Activated CD4-positive, alpha-beta T cell treated with anti-CD3 and anti-CD28 coated beads, Interleukin-2, amount 50 U/mL, for 16 hours (primary cell): Measurements from ENCODE around the gene EMC1.
"Not testable (repeated sequence)": the region's sequence is repeated elsewhere in the genome, so short reads cannot be mapped to it uniquely, and the experiment has no call there.

ENCODE experiments used
- DNase-seq: peaks from one replicate; pipeline ENCODE4 v3.0.0-alpha.2; 2020

The EMC1 gene

DNA sequence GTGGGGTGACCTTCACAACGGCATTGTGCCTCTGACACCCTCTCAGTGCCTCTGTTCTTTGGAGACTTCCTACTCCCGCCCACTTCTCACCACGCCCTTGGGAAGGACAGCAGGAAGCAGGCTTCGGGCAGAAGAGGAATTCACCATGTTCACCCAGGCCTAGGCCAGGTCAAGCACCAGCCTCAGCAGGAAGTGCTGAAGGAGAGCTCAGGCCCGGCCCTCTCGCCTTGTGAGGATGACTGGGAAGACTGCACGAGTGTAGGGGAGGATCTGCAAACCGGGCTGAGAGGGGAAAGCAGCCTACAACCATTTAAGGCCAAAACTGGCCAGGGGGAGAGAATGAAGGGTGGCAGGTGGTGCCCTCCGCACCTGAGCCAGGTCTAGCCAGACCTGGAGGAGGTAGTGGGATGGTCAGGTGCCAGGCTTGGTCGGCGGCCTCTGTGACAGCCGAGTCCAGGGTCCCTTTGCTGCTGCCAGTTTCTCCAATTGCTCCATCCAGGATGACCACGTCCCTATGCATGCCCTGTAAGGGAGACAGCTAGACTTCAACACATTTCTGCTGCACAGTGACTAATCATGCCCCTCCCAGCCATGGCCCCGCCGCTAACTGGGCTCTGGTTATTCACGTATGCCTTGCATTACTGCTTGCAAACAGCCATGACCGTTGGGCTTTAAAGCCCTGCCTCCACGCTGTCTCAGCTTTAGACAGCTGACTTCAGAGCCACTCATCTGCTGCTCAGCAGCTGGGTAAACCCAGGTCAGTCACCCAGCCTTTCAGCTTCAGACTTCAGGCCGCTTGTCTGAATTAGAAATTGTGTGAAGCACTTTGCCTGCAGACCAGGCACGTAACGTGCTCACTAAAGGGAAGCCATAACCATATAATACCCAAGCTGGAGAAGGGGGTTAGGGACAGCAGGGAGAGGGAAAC, 9.2 kb upstream of the EMC1 start:
- DNase-seq, result no peak

DNA sequence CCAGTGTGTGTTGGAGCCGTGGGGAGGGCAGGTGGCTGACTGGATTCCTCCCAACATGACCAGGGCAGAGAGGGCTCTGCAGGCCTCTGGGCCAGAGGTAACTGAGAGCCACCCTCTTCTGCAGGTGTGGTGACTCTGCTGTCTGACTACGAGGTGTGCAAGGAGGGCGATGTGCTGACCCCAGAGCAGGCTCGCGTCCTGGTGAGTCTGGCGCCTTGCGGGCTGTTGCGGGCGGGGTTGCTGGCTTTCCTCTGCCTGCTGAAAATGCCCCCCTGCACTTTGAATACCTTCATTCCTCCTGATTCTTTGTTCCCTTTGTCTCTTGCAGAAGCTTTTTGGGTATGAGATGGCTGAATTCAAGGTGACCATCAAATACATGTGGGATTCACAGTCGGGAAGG, 7.0 kb upstream of the EMC1 start:
- no peak for DNase-seq

- peak; percentile 13 for DNase-seq
Measured at GRCh38 chr1:19257178-19257914, 6.0 kb upstream of the EMC1 start.

GRCh38 chr1:19256301-19256700, 5.0 kb upstream of the EMC1 start:
- DNase-seq, result not testable (repeated sequence)

- DNase-seq, result no peak
Measured at GRCh38 chr1:19255288-19255687, 4.0 kb upstream of the EMC1 start.

DNA sequence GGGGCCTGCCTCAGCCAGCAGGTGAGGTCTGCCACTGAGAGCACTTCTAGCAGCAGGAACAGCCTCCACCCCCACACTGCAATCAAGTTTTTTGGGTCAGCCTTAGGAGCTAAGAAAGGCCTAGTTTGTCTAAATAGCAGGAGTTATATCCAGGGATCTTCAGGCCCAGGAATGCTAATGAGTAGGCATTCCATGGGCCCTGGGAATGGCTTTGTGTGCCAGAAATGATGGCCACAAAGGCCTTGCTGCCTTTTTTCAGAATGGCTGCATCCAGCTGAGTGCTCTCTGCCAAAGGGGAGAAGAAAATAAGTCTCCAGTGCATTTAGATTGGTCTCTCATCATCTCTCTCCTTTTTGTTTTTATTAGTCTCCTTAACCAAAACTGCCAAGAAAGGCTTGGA, 3.1 kb upstream of the EMC1 start:
- no peak for DNase-seq

DNA sequence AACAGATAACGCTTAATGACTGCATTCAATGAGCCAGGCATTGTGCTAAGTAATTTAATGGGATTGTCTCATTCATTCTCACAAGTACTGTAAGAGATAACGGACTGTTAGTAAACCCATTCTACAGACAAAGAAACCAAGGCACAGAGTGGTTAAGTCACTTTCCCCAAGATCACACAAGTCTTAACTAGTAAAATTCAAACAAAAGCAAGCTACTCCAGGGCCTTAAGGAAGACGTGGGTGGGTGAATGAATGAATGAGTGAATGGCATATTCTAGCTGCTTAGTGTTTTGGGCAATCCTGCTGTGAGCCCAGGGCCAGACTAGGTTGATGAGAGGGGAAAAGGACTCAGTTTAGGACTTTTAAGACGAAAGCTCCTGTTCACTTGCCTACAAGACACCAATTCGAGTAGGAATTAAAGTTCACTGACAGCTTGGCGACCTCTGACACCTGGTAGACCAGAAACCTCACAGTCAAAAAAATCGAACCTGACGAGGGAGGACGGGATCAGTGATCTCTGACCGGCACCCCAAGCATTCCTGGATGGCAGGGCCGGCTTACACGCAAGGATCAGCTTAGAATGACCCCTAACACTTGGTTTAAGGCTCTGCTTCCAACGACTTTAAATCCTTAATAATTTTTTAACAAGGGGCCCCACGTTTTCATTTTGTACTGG, 557 bp downstream of the EMC1 start:
- DNase-seq, result no peak

GRCh38 chr1:19240673-19241538, 10.4 kb downstream of the EMC1 start:
- DNase-seq, result peak; percentile 72

DNA sequence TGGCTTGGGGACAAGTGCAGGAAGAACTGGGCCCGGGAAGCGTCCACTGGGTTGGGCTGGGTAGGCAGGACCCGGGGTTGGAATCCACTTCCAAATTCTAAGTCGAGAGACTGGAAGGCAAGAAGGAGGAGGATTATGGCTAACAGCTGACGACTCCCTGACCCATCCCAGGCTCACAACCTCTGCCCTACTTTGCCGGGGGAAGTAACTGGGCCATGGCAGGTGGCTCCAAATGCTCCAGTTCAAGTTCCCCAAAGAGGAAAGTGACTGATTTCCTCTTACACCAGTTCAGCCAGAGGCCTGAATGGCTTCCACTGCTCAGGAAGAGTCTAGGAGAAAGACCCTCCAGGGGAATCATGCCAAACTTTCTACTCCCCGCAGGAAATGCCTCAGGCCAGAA, 11.4 kb downstream of the EMC1 start:
- DNase-seq, result no peak

DNA sequence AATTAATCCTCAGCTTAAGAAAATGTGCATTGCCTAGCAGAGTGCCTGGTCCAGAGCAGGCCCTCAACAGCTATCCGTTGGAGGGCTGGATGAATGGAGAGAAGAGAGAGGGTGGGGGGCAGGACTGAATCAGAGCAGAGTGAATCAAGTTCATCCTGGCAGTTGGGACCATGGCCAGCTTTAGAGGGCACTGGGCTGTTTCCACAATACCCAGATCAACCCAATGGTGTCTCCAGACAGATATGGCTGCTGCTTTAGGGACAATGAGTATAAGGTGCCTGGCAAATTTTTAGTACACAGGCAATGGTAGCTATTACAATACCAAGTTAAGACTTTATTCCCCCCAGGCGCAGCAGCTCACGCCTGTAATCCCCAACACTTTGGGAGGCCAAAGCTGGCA, 17.1 kb downstream of the EMC1 start:
- DNase-seq, result no peak

DNA sequence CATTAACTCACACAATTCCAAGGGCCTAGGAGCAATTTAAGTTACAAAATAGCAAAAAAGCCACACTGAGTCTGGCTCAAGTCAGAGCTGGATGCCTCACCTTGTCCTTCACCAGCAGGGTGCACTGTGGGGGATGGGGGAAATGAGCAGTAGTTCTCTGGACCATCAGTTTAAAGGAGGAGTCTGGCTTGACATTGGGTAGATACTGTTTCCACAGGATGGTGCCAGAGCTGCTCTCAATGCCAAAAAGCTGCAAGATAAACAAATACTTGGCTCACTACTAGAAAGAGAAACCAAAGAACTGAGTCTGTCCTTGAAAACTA, 18.8 kb downstream of the EMC1 start:
- no peak for DNase-seq

DNA sequence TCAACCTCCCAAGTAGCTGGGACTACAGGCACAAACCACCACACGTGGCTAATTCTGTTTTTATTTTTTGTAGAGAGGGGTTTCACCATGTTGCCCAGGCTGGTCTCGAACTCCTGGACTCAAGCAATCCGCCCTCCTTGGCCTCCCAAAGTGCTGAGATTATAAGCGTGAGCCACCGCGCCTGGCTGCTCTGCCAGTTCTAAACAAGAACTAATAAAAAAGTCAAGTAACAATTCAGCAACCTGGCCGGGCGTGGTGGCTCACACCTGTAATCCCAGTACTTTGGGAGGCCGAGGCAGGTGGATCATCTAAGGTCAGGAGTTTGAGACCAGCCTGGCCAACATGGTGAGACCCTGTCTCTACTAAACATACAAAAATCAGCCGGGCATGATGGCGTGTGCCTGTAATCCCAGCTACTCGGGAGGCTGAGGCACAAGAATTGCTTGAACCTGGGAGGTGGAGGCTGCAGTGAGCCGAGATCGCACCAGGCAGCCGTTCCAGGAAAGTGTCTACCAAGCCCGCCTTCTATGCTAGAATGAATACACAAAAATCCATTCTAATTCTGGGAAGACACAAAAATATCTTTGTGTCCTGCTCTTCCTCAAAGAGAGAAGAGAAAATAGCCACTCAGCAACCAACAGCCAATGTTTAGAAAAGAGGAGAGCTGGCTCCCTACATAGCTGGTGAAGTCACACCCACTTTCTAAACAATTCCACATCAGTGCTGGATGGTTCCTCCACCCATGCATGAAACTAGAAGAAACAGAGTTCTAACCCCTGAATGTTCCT, 19.4 kb downstream of the EMC1 start:
- not testable (repeated sequence) for DNase-seq

- no peak for DNase-seq
Measured at GRCh38 chr1:19229828-19230325, 21.4 kb downstream of the EMC1 start.

DNA sequence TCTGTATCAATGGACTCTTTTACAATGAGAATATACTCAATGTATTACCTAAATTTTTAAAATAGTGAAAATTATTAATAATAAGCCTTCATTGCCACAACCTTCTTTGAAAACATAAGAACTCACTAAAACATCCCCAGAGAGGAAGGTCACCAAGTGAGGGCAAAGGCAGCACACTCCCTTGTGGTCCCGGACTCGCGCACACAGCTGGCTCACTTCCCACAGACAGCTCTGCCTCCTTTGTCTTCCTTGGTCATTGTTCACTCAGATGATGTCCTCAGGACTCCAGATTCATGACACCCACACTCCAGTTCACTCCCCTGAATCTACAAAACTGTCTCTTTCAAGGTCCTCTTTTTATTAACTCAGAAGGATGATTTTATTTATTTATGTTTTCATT, 22.1 kb downstream of the EMC1 start:
- DNase-seq, result no peak

DNA sequence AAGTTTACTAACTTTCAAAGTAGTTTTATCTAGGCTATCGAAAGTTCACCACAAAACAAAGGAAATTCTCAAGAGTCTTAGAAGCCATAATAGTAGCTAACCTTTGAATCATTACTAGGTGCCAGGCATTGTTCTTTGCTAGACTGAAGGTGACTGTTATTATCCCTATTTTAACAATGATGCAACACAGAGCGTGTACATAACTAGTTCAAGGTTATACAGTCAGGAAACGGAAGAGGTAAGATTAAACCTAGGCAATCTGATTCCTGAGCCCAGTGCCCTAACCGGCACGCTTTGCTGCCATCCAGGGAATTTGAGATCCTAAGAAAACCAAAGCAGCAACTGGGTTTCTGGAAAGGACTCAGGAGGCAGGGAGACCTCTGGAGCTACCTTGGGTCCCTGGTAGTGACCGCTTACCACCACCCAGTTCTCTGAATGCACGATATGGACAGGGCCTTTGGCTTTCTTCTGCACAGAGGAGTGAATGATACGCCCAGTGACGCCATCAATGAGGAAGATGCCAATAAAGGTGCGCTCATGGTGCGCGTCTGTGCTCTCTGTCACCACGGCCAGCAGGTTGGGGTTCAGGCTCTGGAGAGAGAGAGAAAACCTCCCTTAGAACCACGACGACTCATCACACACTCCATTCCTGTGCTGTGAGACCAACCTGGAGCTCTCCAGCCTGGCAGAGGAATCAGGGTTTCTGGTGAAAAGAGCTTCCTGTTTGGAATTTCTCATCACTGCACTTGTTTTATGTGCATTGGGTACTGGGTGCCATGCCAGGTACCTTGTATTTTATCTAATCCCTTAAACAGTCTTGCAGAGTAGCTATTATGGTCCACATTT, 28.1 kb downstream of the EMC1 start:
- no peak for DNase-seq

DNA sequence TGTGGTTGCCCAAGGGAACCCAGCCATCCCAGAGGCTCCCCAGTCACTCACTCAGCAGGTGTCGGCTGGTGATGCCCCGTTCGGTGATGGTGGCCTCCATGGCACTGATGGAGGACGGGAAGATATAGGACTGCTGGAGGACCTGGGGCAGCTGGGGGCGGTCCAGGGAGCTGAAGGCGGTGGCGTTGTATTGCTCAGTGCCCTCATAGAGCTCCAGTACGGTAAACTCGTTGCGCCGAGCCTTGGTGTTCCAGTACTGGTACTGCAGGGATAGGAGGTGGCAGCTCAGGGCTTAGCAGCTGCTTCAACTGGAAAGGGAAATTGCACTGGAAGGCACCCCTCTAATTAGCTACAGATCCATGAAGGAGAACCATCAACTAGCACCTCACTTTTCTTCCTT, 28.8 kb downstream of the EMC1 start:
- no peak for DNase-seq

GRCh38 chr1:19220991-19221390, 30.3 kb downstream of the EMC1 start:
- DNase-seq, result no peak

DNA sequence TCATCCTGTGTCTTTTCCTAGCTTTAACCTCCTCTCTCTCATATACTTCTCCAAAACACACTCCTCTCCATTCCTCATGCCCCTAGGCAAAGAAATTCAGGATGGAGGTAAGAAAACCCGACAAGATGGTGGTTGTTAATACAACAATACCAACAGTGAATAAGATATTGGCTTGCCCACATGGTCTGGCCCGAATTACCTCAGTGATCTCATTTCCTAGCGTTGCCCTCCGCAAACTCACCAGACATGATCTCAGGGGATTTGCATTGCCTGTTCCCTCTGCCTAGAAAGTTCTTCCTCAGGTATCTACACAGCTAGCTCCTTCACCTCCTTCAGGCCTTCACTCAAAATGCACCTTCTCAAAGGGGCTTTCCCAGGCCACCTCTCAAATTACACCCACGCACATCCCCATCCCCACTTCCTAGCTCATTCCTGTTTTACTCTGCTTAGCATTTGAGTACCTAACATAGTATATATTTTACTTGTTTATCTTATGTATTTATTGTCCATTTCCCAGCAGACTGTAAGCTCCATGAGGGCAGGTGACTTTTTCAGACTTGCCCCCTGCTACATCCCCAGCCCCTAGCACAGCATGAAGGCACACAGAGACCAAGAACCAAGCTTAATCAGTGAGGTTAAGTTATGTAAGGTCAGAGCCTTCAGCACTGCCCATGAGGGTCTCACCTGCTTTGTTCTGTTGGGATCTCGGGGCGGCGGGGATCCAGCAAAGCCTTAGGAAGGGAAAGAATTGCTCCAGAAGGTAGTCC, 31.1 kb downstream of the EMC1 start:
- DNase-seq, result no peak

- no peak for DNase-seq
Measured at GRCh38 chr1:19219451-19219850, 31.9 kb downstream of the EMC1 start.

DNA sequence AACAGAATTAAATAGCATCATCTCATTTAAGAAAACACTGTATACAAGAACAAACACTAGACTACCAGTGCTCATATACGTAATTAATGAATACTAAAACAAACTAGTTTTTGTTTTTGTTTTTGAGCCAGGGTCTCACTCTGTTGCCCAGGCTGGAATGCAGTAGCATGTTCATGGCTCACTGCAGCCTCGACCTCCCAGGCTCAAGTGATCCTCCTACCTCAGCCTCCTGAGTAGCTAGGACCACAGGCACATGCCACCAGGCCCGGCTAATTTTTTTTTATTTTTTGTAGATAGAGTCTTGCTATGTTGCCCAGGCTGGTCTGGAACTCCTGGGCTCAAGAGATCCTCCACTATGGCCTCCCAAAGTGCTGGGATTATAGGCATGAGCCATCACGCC, 34.7 kb downstream of the EMC1 start:
- not testable (repeated sequence) for DNase-seq
